T-cell (primary cell): ENCODE measurements around the gene ZNF333. TPM values are rescaled to one million over a fixed set of nuclear protein-coding genes. Genes with fewer than 3 reads are reported as not detected.

ENCODE experiments used
- ATAC-seq, 4 experiments: fragments of 200-7000 bp in 3 of 4; fragments of 150-1000 bp in 1 of 4; cut with Tn5 transposase; replicated peaks in 1 of 4; 1 replicate in 3 of 4; 2 replicates in 1 of 4; pipeline ENCODE4 v1.10.0; 2021; ENCODE audit warnings: moderate library complexity in 3 of 4, mild to moderate bottlenecking in 2 of 4, moderate number of reproducible peaks in 1 of 4
- CTCF ChIA-PET, 2 donors: fragments of 300-600 bp; sonication (Branson Sonifier 250); formaldehyde crosslinking; loops; one replicate each; lab custom pipeline; 2022; ENCODE audit warnings: antibody characterized with exemption in 2 of 2; lab: Charles Lee
- POLR2A ChIA-PET, 2 donors: fragments of 300-600 bp; sonication (Branson Sonifier 250); formaldehyde crosslinking; loops; one replicate each; lab custom pipeline; 2022; ENCODE audit warnings: antibody characterized with exemption in 2 of 2; lab: Charles Lee
- DNase-seq, 35 experiments: peaks; one replicate each; pipeline versions ENCODE4 v3.0.0 to v3.0.0-alpha.2; 2013 to 2023
- H3K27ac ChIP-seq: one replicate; pipeline ENCODE4 v1.5.1; 2013; ENCODE audit warnings: low read length
- H3K27me3 ChIP-seq, 2 experiments: replicated peaks in 1 of 2; 1 replicate in 1 of 2; 2 replicates in 1 of 2; pipeline versions ENCODE4 v1.6.1 to v1.7.0; 2013; ENCODE audit warnings: low read length in 1 of 2, mixed read lengths in 1 of 2; ENCODE audit not compliant: control insufficient read depth in 2 of 2, insufficient read depth in 2 of 2; ENCODE audit errors: extremely low read depth in 1 of 2
- H3K36me3 ChIP-seq, 2 donors: 1 replicate in 1 of 2; 2 replicates in 1 of 2; pipeline versions ENCODE4 v1.6.1 to v1.7.0; 2013; ENCODE audit warnings: low read length in 1 of 2; ENCODE audit not compliant: control insufficient read depth in 2 of 2, insufficient read depth in 1 of 2; ENCODE audit errors: extremely low read depth in 1 of 2
- H3K4me1 ChIP-seq, 2 experiments: 1 replicate in 1 of 2; 2 replicates in 1 of 2; pipeline versions ENCODE4 v1.6.1 to v1.7.0; 2013; ENCODE audit warnings: low read length in 2 of 2, mixed read lengths in 1 of 2; ENCODE audit not compliant: insufficient read depth in 2 of 2, control insufficient read depth in 1 of 2; ENCODE audit errors: extremely low read depth in 1 of 2
- H3K4me3 ChIP-seq, 2 donors: 1 replicate in 1 of 2; 2 replicates in 1 of 2; pipeline versions ENCODE4 v1.5.1 to v1.7.0; 2013; ENCODE audit warnings: mild to moderate bottlenecking in 2 of 2, low read length in 1 of 2, moderate library complexity in 1 of 2; ENCODE audit not compliant: control insufficient read depth in 1 of 2; ENCODE audit errors: extremely low read depth in 1 of 2
- H3K9me3 ChIP-seq: 2 replicates; pipeline ENCODE4 v1.7.0; 2013
- H3K27ac Mint-ChIP-seq, 2 donors: one replicate each; pipeline ENCODE4 v1.8.0; 2020 to 2021; ENCODE audit warnings: mild to moderate bottlenecking in 2 of 2, mixed read lengths in 2 of 2
- H3K27me3 Mint-ChIP-seq, 2 donors: one replicate each; pipeline ENCODE4 v1.8.0; 2021 to 2022; ENCODE audit warnings: mixed read lengths in 2 of 2
- H3K36me3 Mint-ChIP-seq: one replicate; pipeline ENCODE4 v1.8.0; 2021; ENCODE audit warnings: mixed read lengths
- H3K4me1 Mint-ChIP-seq, 3 donors: one replicate each; pipeline ENCODE4 v1.8.0; 2020 to 2022; ENCODE audit warnings: mixed read lengths in 3 of 3, mild to moderate bottlenecking in 1 of 3
- H3K4me3 Mint-ChIP-seq, 3 donors: one replicate each; pipeline ENCODE4 v1.8.0; 2020 to 2022; ENCODE audit warnings: mild to moderate bottlenecking in 3 of 3, mixed read lengths in 3 of 3, moderate library complexity in 3 of 3
- H3K9me3 Mint-ChIP-seq, 3 donors: one replicate each; pipeline ENCODE4 v1.8.0; 2020 to 2022; ENCODE audit warnings: mixed read lengths in 3 of 3
- WGBS: methylation state at CpG from one replicate; pipeline ENCODE4 v1.1.5; 2013; ENCODE audit warnings: missing lambda C conversion rate; ENCODE audit not compliant: insufficient coverage; 5-methylcytosine and 5-hydroxymethylcytosine counted together
- total RNA-seq, 35 experiments: library from RNA in 6 of 35; stranded (reverse) in 6 of 35; fragments of 120-200 nt in 1 of 35; gene quantifications; one replicate each; pipeline versions ENCODE4 v1.2.1 to v1.2.4 and lab custom pipeline; 2013 to 2026

The ZNF333 gene
- total RNA-seq: 10 to 100 TPM; 20.5 to 39.0 (median 30.4) TPM
- total RNA-seq (2013): 24.4 TPM
- total RNA-seq (lab: John Stamatoyannopoulos, UW): 10.5 to 59.5 (median 30.4) reads per million in 29 experiments

DNA sequence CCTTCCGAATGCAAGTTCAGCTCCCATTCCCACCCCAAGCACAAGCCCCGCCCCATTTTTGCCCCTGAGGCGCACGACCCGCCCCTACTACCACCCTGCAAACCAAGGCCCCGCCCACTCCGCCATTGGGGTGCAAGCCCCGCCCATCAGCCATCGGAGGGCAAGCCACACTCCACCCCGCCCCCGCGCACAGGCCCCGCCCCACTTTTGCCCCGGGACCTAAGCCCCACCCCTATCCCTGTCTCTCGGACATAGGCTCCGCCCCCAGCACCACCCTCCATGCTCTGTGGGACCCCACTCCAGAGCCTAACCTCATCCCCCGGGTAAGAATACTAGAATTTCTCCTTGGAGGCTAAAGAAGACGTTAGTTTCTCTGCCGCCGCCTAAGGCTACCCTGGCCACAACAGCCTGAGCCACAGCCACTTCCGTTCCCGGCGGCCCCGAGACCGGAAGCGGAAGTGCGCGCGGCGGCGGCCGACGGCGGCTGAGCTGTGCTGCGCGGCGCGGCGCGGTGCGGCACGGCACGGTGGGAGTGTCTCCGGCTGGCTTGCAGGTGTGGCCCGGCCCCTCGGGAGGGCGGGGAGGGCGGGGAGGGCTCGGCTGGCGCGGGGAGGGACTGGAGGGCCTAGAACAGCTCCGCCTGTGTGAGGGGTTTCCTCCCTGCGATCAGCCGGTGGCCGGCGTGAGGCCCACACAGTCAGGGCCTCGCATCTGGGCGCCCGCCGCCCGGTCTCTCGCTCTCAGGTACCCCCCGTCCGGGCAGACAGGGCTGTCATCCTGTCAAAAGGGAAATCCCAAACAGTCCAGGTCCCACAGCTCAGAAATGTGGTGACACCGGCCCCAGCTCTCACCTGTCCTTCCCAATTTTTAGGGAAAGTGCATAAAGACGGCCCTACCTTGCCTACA lies at the start of gene ZNF333:
Gene ZNF333 (plus strand): TSS at position 451 of the 906 bp plus-strand sequence. CDS start 3,444 bp downstream, outside the sequence.
- peaks cover 16 to 31% (median 23%) of the 10 kb centered on the region in 3 donors for H3K4me1 Mint-ChIP-seq
- peak within 1 kb of the TSS; percentile 96 for H3K27ac ChIP-seq
- ChIA-PET CTCF (interaction anchor here in 1 of 2 donors (0.7 to 2.4 kb wide), 3 partner anchors 15 to 118 kb away, joined by 3 to 19 read pairs (median 5); partner anchors contain the start of gene NDUFB7), POLR2A (interaction anchor here (0.6 to 1.3 kb wide), 3 partner anchors 118 to 1422 kb away, joined by 3 read pairs; partner anchors contain the start of gene NDUFB7 (in 1 of the 2))
- peaks cover 12% of the 10 kb centered on the region for H3K36me3 Mint-ChIP-seq
- ATAC-seq: peak; percentile 89 to 95 (median 93)
- DNase-seq: peak; percentile 86 to 98 (median 95)
- no peaks in the 10 kb centered on the region for H3K27me3 ChIP-seq
- peaks cover 0 to 13% of the 10 kb centered on the region in 2 donors for H3K36me3 ChIP-seq
- H3K4me3 Mint-ChIP-seq: peak within 1 kb of the TSS; percentile 83 to 94 (median 89)
- H3K9me3 ChIP-seq: no peaks in the 10 kb centered on the region
- no peaks in the 10 kb centered on the region for H3K9me3 Mint-ChIP-seq
- H3K4me1 ChIP-seq: peaks cover 4 to 13% of the 10 kb centered on the region in 2 experiments
- no peaks in the 10 kb centered on the region for H3K27me3 Mint-ChIP-seq
- H3K4me3 ChIP-seq: peak within 1 kb of the TSS; percentile 62 to 89
- under 1% methylated on average over 46 of the region's 66 CpGs for WGBS
- peak within 1 kb of the TSS; percentile 99 for H3K27ac Mint-ChIP-seq

DNA sequence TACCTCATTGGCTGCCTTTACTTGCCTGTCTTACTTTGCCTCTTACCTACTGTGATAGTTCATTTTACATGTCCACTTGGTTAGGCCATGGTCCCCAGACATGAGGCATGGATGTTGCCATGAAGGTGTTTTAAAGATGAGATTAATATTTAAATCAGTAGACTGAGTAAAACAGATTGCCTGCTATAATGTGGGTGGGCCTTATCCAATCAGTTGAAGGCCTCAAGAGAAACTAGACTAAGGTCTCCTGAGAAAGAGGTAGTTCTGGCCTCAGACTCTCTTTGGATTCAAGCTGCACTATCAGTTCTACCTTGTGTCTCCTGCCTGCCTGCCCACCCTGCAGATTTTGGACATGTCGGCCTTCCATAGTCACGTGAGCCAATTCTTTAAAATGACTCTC lies 41.3 kb upstream of the ZNF333 start:
- H3K9me3 Mint-ChIP-seq: peaks cover under 1 to 9% (median under 1%) of the 10 kb centered on the region in 3 donors
- H3K27ac Mint-ChIP-seq: no peak overlapping the region
- peaks cover 33 to 34% of the 10 kb centered on the region in 2 donors for H3K27me3 Mint-ChIP-seq
- H3K4me1 Mint-ChIP-seq: peaks cover 0 to 4% (median 0%) of the 10 kb centered on the region in 3 donors
- no peaks in the 10 kb centered on the region for H3K36me3 ChIP-seq
- no peak overlapping the region for H3K27ac ChIP-seq
- H3K27me3 ChIP-seq: peaks cover 0 to 15% of the 10 kb centered on the region in 2 experiments
- no peaks in the 10 kb centered on the region for H3K9me3 ChIP-seq
- no peak overlapping the region for H3K4me3 Mint-ChIP-seq
- H3K4me3 ChIP-seq: no peak overlapping the region
- DNase-seq (no peak), ATAC-seq (no peak)
- H3K36me3 Mint-ChIP-seq: peaks cover under 1% of the 10 kb centered on the region
- WGBS: 95% methylated on average over 2 of the region's 2 CpGs
- ChIA-PET CTCF (no interaction called here), POLR2A (no interaction called here)
- no peaks in the 10 kb centered on the region for H3K4me1 ChIP-seq

DNA sequence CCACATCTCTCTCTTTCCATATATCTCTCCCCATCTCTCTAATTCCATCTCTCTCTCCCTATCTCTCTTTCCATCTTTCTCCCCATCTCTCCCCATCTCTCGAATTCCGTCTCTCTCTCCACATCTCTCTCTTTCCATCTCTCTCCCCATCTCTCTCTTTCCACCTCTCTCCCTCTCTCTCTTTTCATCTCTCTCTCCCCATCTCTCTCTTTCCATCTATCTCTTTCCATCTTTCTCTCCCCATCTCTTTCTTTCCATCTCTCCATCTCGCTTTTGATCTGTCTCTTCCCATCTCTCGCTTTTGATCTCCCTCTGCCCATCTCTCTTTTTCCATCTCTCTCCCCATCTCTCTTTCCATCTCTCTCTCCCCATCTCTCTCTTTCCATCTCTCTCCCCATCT lies 40.8 kb upstream of the ZNF333 start:
- POLR2A ChIA-PET: no interaction called here
- peaks cover 0 to 9% (median 0%) of the 10 kb centered on the region in 3 donors for H3K9me3 Mint-ChIP-seq

DNA sequence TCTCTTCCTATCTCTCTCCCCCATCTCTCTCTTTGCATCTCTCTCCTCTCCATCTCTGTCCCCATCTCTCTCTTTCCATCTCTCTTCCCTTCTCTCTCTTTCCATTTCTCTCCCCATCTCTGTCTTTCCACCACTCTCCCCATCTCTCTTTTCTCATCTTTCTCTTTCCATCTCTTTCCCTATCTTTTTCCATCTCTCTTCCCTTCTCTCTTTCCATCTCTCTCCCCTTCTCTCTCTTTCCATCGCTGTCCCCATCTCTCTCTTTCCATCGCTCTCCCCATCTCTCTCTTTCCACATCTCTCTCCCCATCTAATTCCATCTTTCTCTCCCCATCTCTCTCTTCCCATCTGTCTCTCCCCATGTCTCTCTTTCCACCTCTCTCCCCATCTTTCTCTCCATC lies 39.7 kb upstream of the ZNF333 start:
- ChIA-PET POLR2A (no interaction called here), CTCF (no interaction called here)
- Histone ChIP-seq H3K27me3 (peaks cover 0 to 9% of the 10 kb centered on the region in 2 experiments), H3K4me1 (no peaks in the 10 kb centered on the region), H3K36me3 (no peaks in the 10 kb centered on the region), H3K4me3 (no peak overlapping the region), H3K9me3 (no peaks in the 10 kb centered on the region), H3K27ac (no peak overlapping the region)
- peaks cover 0 to 9% (median 0%) of the 10 kb centered on the region in 3 donors for H3K9me3 Mint-ChIP-seq
- H3K27ac Mint-ChIP-seq: no peak overlapping the region
- no peak overlapping the region for H3K4me3 Mint-ChIP-seq
- 76% methylated on average over 2 of the region's 2 CpGs for WGBS
- H3K36me3 Mint-ChIP-seq: no peaks in the 10 kb centered on the region
- H3K27me3 Mint-ChIP-seq: peaks cover 33 to 37% of the 10 kb centered on the region in 2 donors
- DNase-seq: no peak
- no peak for ATAC-seq
- peaks cover 0 to 4% (median 0%) of the 10 kb centered on the region in 3 donors for H3K4me1 Mint-ChIP-seq

More for the DNA sequence above, 40.8 kb upstream of the ZNF333 start:
- CTCF ChIA-PET: no interaction called here
- Histone ChIP-seq H3K27ac (no peak overlapping the region), H3K4me3 (no peak overlapping the region), H3K4me1 (no peaks in the 10 kb centered on the region), H3K9me3 (no peaks in the 10 kb centered on the region), H3K36me3 (no peaks in the 10 kb centered on the region), H3K27me3 (peaks cover 0 to 12% of the 10 kb centered on the region in 2 experiments)
- no peak for ATAC-seq
- DNase-seq: no peak
- 78% methylated on average over 4 of the region's 4 CpGs for WGBS
- Mint-ChIP-seq H3K36me3 (no peaks in the 10 kb centered on the region), H3K27me3 (peaks cover 33 to 35% of the 10 kb centered on the region in 2 donors), H3K4me1 (peaks cover 0 to 4% (median 0%) of the 10 kb centered on the region in 3 donors), H3K27ac (no peak overlapping the region), H3K4me3 (no peak overlapping the region)

DNA sequence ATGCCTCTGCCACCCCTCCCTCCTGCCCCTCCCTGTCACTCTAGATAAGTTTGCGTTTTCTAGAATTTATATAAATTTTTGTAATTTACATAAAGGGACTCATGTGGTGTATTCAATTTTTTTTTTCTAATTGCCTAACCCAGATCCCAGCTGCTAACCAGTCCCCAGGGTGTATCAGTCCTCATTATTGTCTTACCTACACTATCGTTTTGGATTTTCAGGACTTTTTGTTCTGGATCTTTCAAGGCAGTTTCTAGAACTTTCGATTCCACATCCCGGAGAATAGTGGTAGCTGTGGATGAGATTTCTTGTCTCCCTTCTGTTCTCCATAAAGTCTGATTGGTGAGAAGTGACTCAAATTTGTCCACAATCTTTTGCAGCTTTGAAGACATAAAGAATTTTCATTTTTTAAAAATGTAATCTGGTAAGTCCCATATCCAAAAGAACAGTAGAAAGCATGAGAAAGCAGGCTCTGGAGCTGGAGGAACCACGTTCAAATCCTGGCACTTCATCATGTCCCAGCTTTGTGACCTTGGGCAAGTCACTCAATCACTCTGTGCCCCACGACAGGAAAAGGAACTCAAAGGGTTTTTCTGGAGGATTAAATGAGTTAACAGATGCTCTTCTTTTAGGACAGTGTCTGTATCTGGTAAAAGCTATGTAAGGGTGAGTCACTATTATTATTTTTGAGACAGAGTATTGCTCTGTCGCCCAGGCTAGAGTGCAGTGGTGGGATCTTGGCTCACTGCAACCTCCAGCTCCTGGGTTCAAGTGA lies 34.9 kb upstream of the ZNF333 start:
- Histone ChIP-seq H3K27ac (no peak overlapping the region), H3K4me3 (no peak overlapping the region), H3K27me3 (peaks cover 0 to 15% of the 10 kb centered on the region in 2 experiments), H3K4me1 (no peaks in the 10 kb centered on the region), H3K9me3 (no peaks in the 10 kb centered on the region), H3K36me3 (no peaks in the 10 kb centered on the region)
- ATAC-seq: no peak
- WGBS: 58% methylated on average over 3 of the region's 7 CpGs
- H3K9me3 Mint-ChIP-seq: peaks cover 0 to 8% (median 0%) of the 10 kb centered on the region in 3 donors
- ChIA-PET POLR2A (interaction anchor here in 1 of 2 donors (0.6 kb wide), 1 partner anchor 1221 kb away, joined by 3 read pairs; no protein-coding TSS in a partner anchor), CTCF (interaction anchor here in 1 of 2 donors (0.6 kb wide), 1 partner anchor 148 kb away, joined by 4 read pairs; no protein-coding TSS in a partner anchor)
- no peaks in the 10 kb centered on the region for H3K4me1 Mint-ChIP-seq
- H3K27ac Mint-ChIP-seq: no peak overlapping the region
- no peaks in the 10 kb centered on the region for H3K36me3 Mint-ChIP-seq
- H3K4me3 Mint-ChIP-seq: no peak overlapping the region
- peaks cover 21 to 30% of the 10 kb centered on the region in 2 donors for H3K27me3 Mint-ChIP-seq
- DNase-seq: no peak

DNA sequence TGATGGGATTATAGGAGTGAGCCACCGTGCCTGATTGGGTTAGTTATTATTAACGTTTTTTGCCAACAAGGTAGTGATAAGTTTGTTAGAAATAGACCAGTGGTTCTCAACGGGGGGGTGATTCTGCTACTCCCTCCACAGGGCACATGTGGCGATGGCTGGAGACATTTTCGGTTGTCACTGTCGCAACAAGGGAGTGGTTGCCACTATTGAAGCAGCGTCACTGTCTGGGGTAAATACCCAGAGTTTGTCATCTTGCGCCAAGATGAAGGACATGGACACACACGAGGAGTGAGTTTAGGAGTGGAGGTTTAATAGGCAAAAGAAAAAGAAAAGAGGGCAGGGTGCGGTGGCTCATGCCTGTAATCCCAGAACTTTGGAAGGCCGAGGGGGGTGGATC lies 34.1 kb upstream of the ZNF333 start:
- WGBS: 76% methylated on average over 8 of the region's 11 CpGs
- DNase-seq (no peak), ATAC-seq (no peak)
- POLR2A ChIA-PET: no interaction called here
- Mint-ChIP-seq H3K27ac (no peak overlapping the region), H3K27me3 (peaks cover 16 to 26% of the 10 kb centered on the region in 2 donors), H3K9me3 (peaks cover 0 to under 1% (median 0%) of the 10 kb centered on the region in 3 donors), H3K4me3 (no peak overlapping the region), H3K4me1 (no peaks in the 10 kb centered on the region), H3K36me3 (no peaks in the 10 kb centered on the region)
- no peak overlapping the region for H3K4me3 ChIP-seq
- no peak overlapping the region for H3K27ac ChIP-seq
- CTCF ChIA-PET: no interaction called here
- no peaks in the 10 kb centered on the region for H3K36me3 ChIP-seq
- H3K9me3 ChIP-seq: no peaks in the 10 kb centered on the region
- H3K4me1 ChIP-seq: no peaks in the 10 kb centered on the region
- H3K27me3 ChIP-seq: peaks cover 0 to 15% of the 10 kb centered on the region in 2 experiments
